ENCODE measurements around the gene EPB41L4B.

The EPB41L4B gene

GRCh38 chr9:109186857-109187520, 133.9 kb downstream of the EPB41L4B start:
- Histone ChIP-seq H3K23ac (ENCODE audit: low read length in 2 of 2) (no peak overlapping the region), H2BK5ac (ENCODE audit: low read depth, low read length, poor library complexity, severe bottlenecking) (no peak overlapping the region), H3K4me1 (ENCODE audit: control insufficient read depth, insufficient read depth, low read depth, low read length) (no peaks in the 10 kb centered on the region), H2BK15ac (ENCODE audit: low read depth, poor library complexity, severe bottlenecking) (no peak overlapping the region), H3K27ac (ENCODE audit: low read length, poor library complexity, severe bottlenecking) (no peak overlapping the region), H3K9me3 (ENCODE audit: control insufficient read depth, low read length) (no peaks in the 10 kb centered on the region), H2BK120ac (ENCODE audit: low read depth, low read length) (no peak overlapping the region), H4K91ac (ENCODE audit: low read length) (no peak overlapping the region), H4K8ac (ENCODE audit: low read length) (no peak overlapping the region), H3K4me3 (ENCODE audit: insufficient read depth in 1 of 2, low read depth in 1 of 2, low read length in 2 of 2) (no peak overlapping the region), H2BK12ac (ENCODE audit: low read length in 2 of 2) (no peak overlapping the region), H3K14ac (ENCODE audit: low read length in 2 of 2) (no peak overlapping the region), H3K18ac (ENCODE audit: low read depth in 1 of 2, low read length in 2 of 2) (no peak overlapping the region), H3K27me3 (ENCODE audit: control insufficient read depth in 1 of 2, insufficient read depth in 1 of 2, low read length in 2 of 2) (peaks cover 8 to 42% of the 10 kb centered on the region in 2 experiments), H3K79me1 (replicated peaks; ENCODE audit: low read length, poor library complexity, severe bottlenecking) (no peaks in the 10 kb centered on the region), H3K9ac (ENCODE audit: low read length) (no peak overlapping the region), H3K36me3 (ENCODE audit: control insufficient read depth in 1 of 2, insufficient read depth in 2 of 2, low read depth in 1 of 2, low read length in 2 of 2) (no peaks in the 10 kb centered on the region), H3K4ac (ENCODE audit: low read depth in 1 of 2, low read length in 2 of 2) (no peak overlapping the region), H2AK5ac (ENCODE audit: low read length, severe bottlenecking) (no peak overlapping the region), H3K4me2 (ENCODE audit: low read length, poor library complexity, severe bottlenecking) (no peak overlapping the region), H2AFZ (ENCODE audit: low read depth, low read length) (no peak overlapping the region)
- DNase-seq, result no peak
- WGBS, result 77% methylated on average over 6 of the region's 9 CpGs

DNA sequence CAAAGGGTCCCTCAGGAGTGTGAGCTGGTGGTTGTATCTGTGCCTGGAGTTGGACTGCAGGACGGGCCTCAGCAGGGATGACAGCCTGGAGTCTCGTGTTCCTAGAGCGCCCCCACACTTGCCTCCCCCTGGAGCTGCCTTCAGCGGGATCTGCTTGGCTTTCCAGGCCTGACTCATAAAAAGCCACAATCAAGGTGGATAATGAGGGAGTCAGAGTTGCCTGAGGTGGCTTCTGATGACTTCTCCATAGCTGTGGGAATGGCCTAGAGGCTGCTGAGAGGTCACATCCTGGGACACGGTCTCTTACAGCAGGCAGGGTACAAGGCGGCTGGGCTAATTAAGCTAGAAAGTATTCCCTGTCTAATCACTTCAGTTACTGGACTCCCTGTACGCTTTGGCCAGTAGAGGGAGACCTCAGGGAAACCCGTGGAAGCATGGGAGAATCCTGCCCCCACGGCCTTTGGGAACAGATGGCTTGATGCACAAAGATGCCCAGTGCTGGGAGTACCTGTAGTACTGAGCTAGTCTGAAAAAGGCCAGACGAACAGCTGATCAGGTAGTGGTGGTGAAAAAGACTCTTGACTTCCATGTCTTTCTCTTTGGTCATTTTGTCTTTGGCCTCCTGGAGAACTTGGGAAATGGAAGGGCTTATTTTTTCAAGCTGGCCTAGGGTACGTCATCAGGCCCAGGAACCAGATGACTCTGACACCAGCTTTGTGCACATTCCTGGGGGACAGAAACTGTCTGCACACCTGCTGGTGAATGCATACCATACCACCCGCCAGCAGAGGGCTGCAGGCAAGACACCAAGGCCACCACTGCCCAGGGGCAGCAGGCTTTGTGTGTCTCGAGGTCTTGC, 137.7 kb downstream of the EPB41L4B start:
- no peak overlapping the region for H2BK120ac ChIP-seq (ENCODE audit: low read depth, low read length)
- no peaks in the 10 kb centered on the region for H3K36me3 ChIP-seq (ENCODE audit: control insufficient read depth in 1 of 2, insufficient read depth in 2 of 2, low read depth in 1 of 2, low read length in 2 of 2)
- H2BK15ac ChIP-seq (ENCODE audit: low read depth, poor library complexity, severe bottlenecking), result no peak overlapping the region
- H3K4ac ChIP-seq (ENCODE audit: low read depth in 1 of 2, low read length in 2 of 2), result no peak overlapping the region
- H2AFZ ChIP-seq (ENCODE audit: low read depth, low read length), result no peak overlapping the region
- no peak overlapping the region for H3K4me3 ChIP-seq (ENCODE audit: insufficient read depth in 1 of 2, low read depth in 1 of 2, low read length in 2 of 2)
- WGBS, result 70% methylated on average over 13 of the region's 13 CpGs
- no peak overlapping the region for H2AK5ac ChIP-seq (ENCODE audit: low read length, severe bottlenecking)
- no peaks in the 10 kb centered on the region for H3K4me1 ChIP-seq (ENCODE audit: control insufficient read depth, insufficient read depth, low read depth, low read length)
- H3K79me1 ChIP-seq (replicated peaks; ENCODE audit: low read length, poor library complexity, severe bottlenecking), result no peaks in the 10 kb centered on the region
- no peak overlapping the region for H3K9ac ChIP-seq (ENCODE audit: low read length)
- H3K23ac ChIP-seq (ENCODE audit: low read length in 2 of 2), result no peak overlapping the region
- no peak overlapping the region for H4K91ac ChIP-seq (ENCODE audit: low read length)
- H3K14ac ChIP-seq (ENCODE audit: low read length in 2 of 2), result no peak overlapping the region
- no peaks in the 10 kb centered on the region for H3K9me3 ChIP-seq (ENCODE audit: control insufficient read depth, low read length)
- no peak overlapping the region for H3K27ac ChIP-seq (ENCODE audit: low read length, poor library complexity, severe bottlenecking)
- no peak overlapping the region for H2BK5ac ChIP-seq (ENCODE audit: low read depth, low read length, poor library complexity, severe bottlenecking)
- peaks cover 17 to 58% of the 10 kb centered on the region in 2 experiments for H3K27me3 ChIP-seq (ENCODE audit: control insufficient read depth in 1 of 2, insufficient read depth in 1 of 2, low read length in 2 of 2)
- no peak overlapping the region for H3K18ac ChIP-seq (ENCODE audit: low read depth in 1 of 2, low read length in 2 of 2)
- H3K4me2 ChIP-seq (ENCODE audit: low read length, poor library complexity, severe bottlenecking), result no peak overlapping the region
- no peak overlapping the region for H2BK12ac ChIP-seq (ENCODE audit: low read length in 2 of 2)
- DNase-seq, result peak; percentile 29
- H4K8ac ChIP-seq (ENCODE audit: low read length), result no peak overlapping the region

DNA sequence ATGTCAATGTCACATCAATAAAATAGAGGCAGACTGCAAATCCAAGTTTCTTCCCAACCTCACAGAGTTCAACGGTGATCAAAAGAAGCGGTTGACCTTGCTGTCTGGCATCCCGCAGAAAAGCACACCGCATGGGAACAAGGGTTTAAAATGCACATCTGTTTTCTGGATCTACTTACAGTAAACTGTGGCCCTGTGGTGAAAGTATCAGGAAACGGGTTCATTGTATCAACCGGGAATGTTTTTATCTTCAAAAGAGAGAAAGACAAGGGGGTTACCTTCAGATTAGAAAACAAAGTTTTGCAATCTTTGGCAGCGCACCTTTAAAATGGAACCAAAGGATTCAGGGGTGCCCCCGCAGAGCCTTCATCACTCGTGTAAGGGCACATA, 138.3 kb downstream of the EPB41L4B start:
- Histone ChIP-seq H2BK15ac (ENCODE audit: low read depth, poor library complexity, severe bottlenecking) (no peak overlapping the region), H3K27me3 (ENCODE audit: control insufficient read depth in 1 of 2, insufficient read depth in 1 of 2, low read length in 2 of 2) (peaks cover 17 to 56% of the 10 kb centered on the region in 2 experiments), H3K9me3 (ENCODE audit: control insufficient read depth, low read length) (no peaks in the 10 kb centered on the region), H2BK12ac (ENCODE audit: low read length in 2 of 2) (no peak overlapping the region), H3K4me3 (ENCODE audit: insufficient read depth in 1 of 2, low read depth in 1 of 2, low read length in 2 of 2) (no peak overlapping the region), H3K4me2 (ENCODE audit: low read length, poor library complexity, severe bottlenecking) (no peak overlapping the region), H3K4ac (ENCODE audit: low read depth in 1 of 2, low read length in 2 of 2) (no peak overlapping the region), H3K79me1 (replicated peaks; ENCODE audit: low read length, poor library complexity, severe bottlenecking) (no peaks in the 10 kb centered on the region), H3K36me3 (ENCODE audit: control insufficient read depth in 1 of 2, insufficient read depth in 2 of 2, low read depth in 1 of 2, low read length in 2 of 2) (no peaks in the 10 kb centered on the region), H4K91ac (ENCODE audit: low read length) (no peak overlapping the region), H3K18ac (ENCODE audit: low read depth in 1 of 2, low read length in 2 of 2) (no peak overlapping the region), H2BK5ac (ENCODE audit: low read depth, low read length, poor library complexity, severe bottlenecking) (no peak overlapping the region), H3K4me1 (ENCODE audit: control insufficient read depth, insufficient read depth, low read depth, low read length) (no peaks in the 10 kb centered on the region), H2BK120ac (ENCODE audit: low read depth, low read length) (no peak overlapping the region), H3K14ac (ENCODE audit: low read length in 2 of 2) (no peak overlapping the region), H3K27ac (ENCODE audit: low read length, poor library complexity, severe bottlenecking) (no peak overlapping the region), H2AK5ac (ENCODE audit: low read length, severe bottlenecking) (no peak overlapping the region), H4K8ac (ENCODE audit: low read length) (no peak overlapping the region), H2AFZ (ENCODE audit: low read depth, low read length) (no peak overlapping the region), H3K23ac (ENCODE audit: low read length in 2 of 2) (no peak overlapping the region), H3K9ac (ENCODE audit: low read length) (no peak overlapping the region)
- DNase-seq, result no peak
- WGBS, result 93% methylated on average over 9 of the region's 9 CpGs

GRCh38 chr9:109181284-109181683, 139.6 kb downstream of the EPB41L4B start:
- no peak overlapping the region for H2BK120ac ChIP-seq (ENCODE audit: low read depth, low read length)
- H2BK15ac ChIP-seq (ENCODE audit: low read depth, poor library complexity, severe bottlenecking), result no peak overlapping the region
- WGBS, result 86% methylated on average over 1 of the region's 1 CpG

More at GRCh38 chr9:109181284-109181683, 139.6 kb downstream of the EPB41L4B start:
- Histone ChIP-seq H2AK5ac (ENCODE audit: low read length, severe bottlenecking) (no peak overlapping the region), H3K27ac (ENCODE audit: low read length, poor library complexity, severe bottlenecking) (no peak overlapping the region), H3K9ac (ENCODE audit: low read length) (no peak overlapping the region), H2BK12ac (ENCODE audit: low read length in 2 of 2) (no peak overlapping the region), H3K4me2 (ENCODE audit: low read length, poor library complexity, severe bottlenecking) (no peak overlapping the region), H3K18ac (ENCODE audit: low read depth in 1 of 2, low read length in 2 of 2) (no peak overlapping the region), H3K23ac (ENCODE audit: low read length in 2 of 2) (no peak overlapping the region), H3K79me1 (replicated peaks; ENCODE audit: low read length, poor library complexity, severe bottlenecking) (no peaks in the 10 kb centered on the region), H3K14ac (ENCODE audit: low read length in 2 of 2) (no peak overlapping the region), H3K4ac (ENCODE audit: low read depth in 1 of 2, low read length in 2 of 2) (no peak overlapping the region), H2BK5ac (ENCODE audit: low read depth, low read length, poor library complexity, severe bottlenecking) (no peak overlapping the region), H3K9me3 (ENCODE audit: control insufficient read depth, low read length) (no peaks in the 10 kb centered on the region), H3K36me3 (ENCODE audit: control insufficient read depth in 1 of 2, insufficient read depth in 2 of 2, low read depth in 1 of 2, low read length in 2 of 2) (no peaks in the 10 kb centered on the region), H2AFZ (ENCODE audit: low read depth, low read length) (no peak overlapping the region), H3K27me3 (ENCODE audit: control insufficient read depth in 1 of 2, insufficient read depth in 1 of 2, low read length in 2 of 2) (peaks cover 17 to 50% of the 10 kb centered on the region in 2 experiments), H4K8ac (ENCODE audit: low read length) (no peak overlapping the region), H3K4me1 (ENCODE audit: control insufficient read depth, insufficient read depth, low read depth, low read length) (no peaks in the 10 kb centered on the region), H3K4me3 (ENCODE audit: insufficient read depth in 1 of 2, low read depth in 1 of 2, low read length in 2 of 2) (no peak overlapping the region), H4K91ac (ENCODE audit: low read length) (no peak overlapping the region)
- no peak for DNase-seq

All from mesenchymal stem cell (in vitro differentiated cells and primary cell).